Measurements from ENCODE around the gene GJB4. TPM values are rescaled to one million over a fixed set of nuclear protein-coding genes. Genes with fewer than 3 reads are reported as not detected.
"Not testable (repeated sequence)": the region's sequence is repeated elsewhere in the genome, so short reads cannot be mapped to it uniquely, and the experiment has no call there.

Gene GJB4
- polyA plus RNA-seq (ENCODE audit: insufficient read length in 4 of 4): under 1 TPM in 2 of 4 donors, not detected in 2; 0.13 to 0.18 TPM

- DNase-seq (ENCODE audit: low read depth in 4 of 4, low spot score in 3 of 4): no peak
These were observed at the start of gene GJB4 for GRCh38 chr1:34759503-34760357. TSS of gene GJB4 (plus strand) at chr1:34759740. CDS start at chr1:34761255, 1,515 bp downstream.

- peak in 1 of 4 donors; percentile 24 for DNase-seq (ENCODE audit: low read depth in 4 of 4, low spot score in 3 of 4)
These were observed 48.7 kb upstream of the GJB4 start for GRCh38 chr1:34710812-34711211.

- DNase-seq (ENCODE audit: low read depth in 4 of 4, low spot score in 3 of 4): no peak
These were observed 48.1 kb upstream of the GJB4 start for GRCh38 chr1:34711485-34711884.

- DNase-seq (ENCODE audit: low read depth in 4 of 4, low spot score in 3 of 4): no peak
These were observed 47.4 kb upstream of the GJB4 start for GRCh38 chr1:34712007-34712688.

GRCh38 chr1:34713443-34713842, 46.1 kb upstream of the GJB4 start:
- DNase-seq (ENCODE audit: low read depth in 4 of 4, low spot score in 3 of 4): no peak

GRCh38 chr1:34714386-34714785, 45.2 kb upstream of the GJB4 start:
- DNase-seq (ENCODE audit: low read depth in 4 of 4, low spot score in 3 of 4): no peak

GRCh38 chr1:34715139-34715538, 44.4 kb upstream of the GJB4 start:
- DNase-seq (ENCODE audit: low read depth in 4 of 4, low spot score in 3 of 4): no peak

GRCh38 chr1:34721241-34721640, 38.3 kb upstream of the GJB4 start:
- DNase-seq (ENCODE audit: low read depth in 4 of 4, low spot score in 3 of 4): no peak

GRCh38 chr1:34721646-34722355, 37.7 kb upstream of the GJB4 start:
- no peak for DNase-seq (ENCODE audit: low read depth in 4 of 4, low spot score in 3 of 4)

GRCh38 chr1:34726861-34727260, 32.7 kb upstream of the GJB4 start:
- DNase-seq (ENCODE audit: low read depth in 4 of 4, low spot score in 3 of 4): no peak

- no peak for DNase-seq (ENCODE audit: low read depth in 4 of 4, low spot score in 3 of 4)
These were observed 29.1 kb upstream of the GJB4 start for GRCh38 chr1:34730485-34730884.

GRCh38 chr1:34732831-34733230, 26.7 kb upstream of the GJB4 start:
- DNase-seq (ENCODE audit: low read depth in 4 of 4, low spot score in 3 of 4): not testable (repeated sequence)

GRCh38 chr1:34736692-34737091, 22.8 kb upstream of the GJB4 start:
- DNase-seq (ENCODE audit: low read depth in 4 of 4, low spot score in 3 of 4): no peak

GRCh38 chr1:34737236-34737635, 22.3 kb upstream of the GJB4 start:
- DNase-seq (ENCODE audit: low read depth in 4 of 4, low spot score in 3 of 4): not testable (repeated sequence)

- no peak for DNase-seq (ENCODE audit: low read depth in 4 of 4, low spot score in 3 of 4)
These were observed 19.9 kb upstream of the GJB4 start for GRCh38 chr1:34739613-34740012.

GRCh38 chr1:34740161-34740868, 19.2 kb upstream of the GJB4 start:
- DNase-seq (ENCODE audit: low read depth in 4 of 4, low spot score in 3 of 4): no peak

- peak; percentile 40 to 66 (median 52) for DNase-seq (ENCODE audit: low read depth in 4 of 4, low spot score in 3 of 4)
These were observed 16.8 kb upstream of the GJB4 start for GRCh38 chr1:34742667-34743270.

GRCh38 chr1:34743775-34744174, 15.8 kb upstream of the GJB4 start:
- no peak for DNase-seq (ENCODE audit: low read depth in 4 of 4, low spot score in 3 of 4)

GRCh38 chr1:34744851-34745250, 14.7 kb upstream of the GJB4 start:
- no peak for DNase-seq (ENCODE audit: low read depth in 4 of 4, low spot score in 3 of 4)

GRCh38 chr1:34745666-34746065, 13.9 kb upstream of the GJB4 start:
- no peak for DNase-seq (ENCODE audit: low read depth in 4 of 4, low spot score in 3 of 4)

Data from right renal pelvis (tissue), 4 donors.